B cell (primary cell): Measurements from ENCODE around the gene TTC9. TPM values are rescaled to one million over a fixed set of nuclear protein-coding genes. Genes with fewer than 3 reads are reported as not detected.

Experiments used
- ATAC-seq: fragments of 200-7000 bp; cut with Tn5 transposase; one replicate; pipeline ENCODE4 v1.10.0; 2021; ENCODE audit warnings: low read depth, mild to moderate bottlenecking, moderate number of reproducible peaks, moderate library complexity
- CTCF ChIA-PET: fragments of 350-600 bp; sonication (Branson Sonifier 250); formaldehyde crosslinking; loops from one replicate; lab custom pipeline; 2021; ENCODE audit warnings: antibody characterized with exemption, inconsistent platforms; lab: Charles Lee
- POLR2A ChIA-PET: fragments of 350-600 bp; sonication (Branson Sonifier 250); formaldehyde crosslinking; loops from one replicate; lab custom pipeline; 2021; ENCODE audit warnings: antibody characterized with exemption; lab: Charles Lee
- DNase-seq: peaks from one replicate; pipeline ENCODE4 v3.0.0; 2013
- H2AFZ ChIP-seq: 2 replicates; pipeline ENCODE4 v1.6.1; 2012; ENCODE audit warnings: mild to moderate bottlenecking, low read depth, low read length; ENCODE audit not compliant: insufficient read depth, poor library complexity, severe bottlenecking
- H3K27ac ChIP-seq, 2 donors: 1 replicate in 1 of 2; 2 replicates in 1 of 2; pipeline ENCODE4 v1.5.1; 2012 to 2013; ENCODE audit warnings: low read length in 2 of 2, mild to moderate bottlenecking in 2 of 2, moderate library complexity in 1 of 2
- H3K27me3 ChIP-seq, 4 experiments: fragments of 200-600 bp in 1 of 4; sonication (generic) in 1 of 4; replicated peaks in 1 of 4; 1 replicate in 2 of 4; 2 replicates in 2 of 4; pipeline versions ENCODE4 v1.6.1 to v1.7.0; 2013 to 2016; ENCODE audit warnings: low read length in 3 of 4, mild to moderate bottlenecking in 2 of 4, mixed read lengths in 1 of 4, moderate library complexity in 1 of 4; ENCODE audit not compliant: insufficient read depth in 4 of 4, control insufficient read depth in 3 of 4; ENCODE audit errors: control extremely low read depth in 1 of 4
- H3K36me3 ChIP-seq, 2 experiments: replicated peaks in 1 of 2; 1 replicate in 1 of 2; 2 replicates in 1 of 2; pipeline versions ENCODE4 v1.6.1 to v1.7.1; 2013; ENCODE audit warnings: low read length in 1 of 2; ENCODE audit not compliant: insufficient read depth in 2 of 2, control insufficient read depth in 1 of 2; ENCODE audit errors: control extremely low read depth in 1 of 2, extremely low read depth in 1 of 2
- H3K4me1 ChIP-seq, 2 donors: fragments of 200-600 bp in 1 of 2; sonication (generic) in 1 of 2; 1 replicate in 1 of 2; 2 replicates in 1 of 2; pipeline versions ENCODE4 v1.5.1 to v1.6.1; 2013 to 2017; ENCODE audit warnings: low read length in 2 of 2; ENCODE audit not compliant: control insufficient read depth in 2 of 2, insufficient read depth in 2 of 2
- H3K4me2 ChIP-seq: replicated peaks from 2 replicates; pipeline ENCODE3; 2012; ENCODE audit warnings: mild to moderate bottlenecking, low read depth, low read length; ENCODE audit not compliant: poor library complexity, severe bottlenecking
- H3K4me3 ChIP-seq, 5 experiments: fragments of 200-600 bp in 1 of 5; sonication (generic) in 1 of 5; 1 replicate in 3 of 5; 2 replicates in 2 of 5; pipeline versions ENCODE4 v1.5.1 to v1.7.0; 2011 to 2016; ENCODE audit warnings: low read length in 4 of 5, mild to moderate bottlenecking in 4 of 5, low read depth in 2 of 5, control low read depth in 1 of 5, moderate library complexity in 1 of 5; ENCODE audit not compliant: insufficient read depth in 1 of 5; ENCODE audit errors: control extremely low read depth in 1 of 5, extremely low read depth in 1 of 5
- H3K79me2 ChIP-seq: fragments of 200-600 bp; sonication (generic); one replicate; pipeline ENCODE4 v1.6.0; 2016; ENCODE audit warnings: low read length; ENCODE audit not compliant: control insufficient read depth, insufficient read depth
- H3K9ac ChIP-seq: fragments of 200-600 bp; sonication (generic); 2 replicates; pipeline ENCODE4 v1.6.1; 2017; ENCODE audit warnings: mild to moderate bottlenecking, low read length, moderate library complexity
- H3K9me3 ChIP-seq, 3 donors: one replicate each; pipeline versions ENCODE4 v1.6.1 to v1.7.1; 2013; ENCODE audit warnings: low read length in 2 of 3; ENCODE audit not compliant: control insufficient read depth in 2 of 3, insufficient read depth in 1 of 3; ENCODE audit errors: control extremely low read depth in 1 of 3
- H4K20me1 ChIP-seq: 2 replicates; pipeline ENCODE4 v1.6.0; 2012; ENCODE audit warnings: mild to moderate bottlenecking, low read length; ENCODE audit not compliant: insufficient read depth, control insufficient read depth, poor library complexity, severe bottlenecking
- H3K27ac Mint-ChIP-seq: one replicate; pipeline ENCODE4 v1.8.0; 2021; ENCODE audit warnings: mixed read lengths
- H3K27me3 Mint-ChIP-seq: one replicate; pipeline ENCODE4 v1.8.0; 2021; ENCODE audit warnings: mixed read lengths
- H3K4me1 Mint-ChIP-seq: one replicate; pipeline ENCODE4 v1.8.0; 2021; ENCODE audit warnings: mixed read lengths
- H3K4me3 Mint-ChIP-seq: one replicate; pipeline ENCODE4 v1.8.0; 2021; ENCODE audit warnings: mixed read lengths
- H3K9me3 Mint-ChIP-seq: one replicate; pipeline ENCODE4 v1.8.0; 2022; ENCODE audit warnings: mixed read lengths; ENCODE audit not compliant: insufficient read depth
- CTCF ChIP-seq: fragments of 200-600 bp; IDR thresholded peaks from one replicate; pipeline ENCODE4 v1.8.0; 2022; ENCODE audit warnings: antibody characterized with exemption, mild to moderate bottlenecking
- EZH2 ChIP-seq: IDR thresholded peaks from 2 replicates; pipeline ENCODE4 v1.6.1; 2012; ENCODE audit warnings: borderline replicate concordance, low read depth, mild to moderate bottlenecking, moderate library complexity, low read length; ENCODE audit not compliant: insufficient read depth, poor library complexity, severe bottlenecking
- WGBS: methylation state at CpG from one replicate; pipeline ENCODE4 v1.1.5; 2013; ENCODE audit warnings: missing lambda C conversion rate; ENCODE audit not compliant: insufficient coverage; 5-methylcytosine and 5-hydroxymethylcytosine counted together
- intact Hi-C: fragments of 100-400 bp; cut with micrococcal nuclease; formaldehyde crosslinking; loops from one replicate; pipeline ENCODE4 v1.10.0; 2022
- polyA minus RNA-seq: library from RNA; depleted of rRNA, polyadenylated mRNA; stranded (reverse); fragments of >200 nt; gene quantifications from 2 replicates; pipeline ENCODE4 v1.2.3, GENCODE V29; 2012
- polyA plus RNA-seq: library from polyadenylated mRNA; depleted of rRNA; stranded (reverse); fragments of >200 nt; gene quantifications from 2 replicates; pipeline ENCODE4 v1.2.3, GENCODE V29; 2012
- total RNA-seq, 2 donors: library from RNA; stranded (reverse); fragments of 120-200 nt in 1 of 2; gene quantifications; 1 replicate in 1 of 2; 2 replicates in 1 of 2; pipeline versions ENCODE4 v1.2.3 to v1.2.4, GENCODE V29; 2013 to 2022

Gene TTC9
- total RNA-seq (14.0 and 16.3 TPM in 2 replicates), polyA plus RNA-seq (11.5 and 15.3 TPM in 2 replicates), polyA minus RNA-seq (19.0 and 21.5 TPM in 2 replicates)
- total RNA-seq (2013) = 25.5 TPM

DNA sequence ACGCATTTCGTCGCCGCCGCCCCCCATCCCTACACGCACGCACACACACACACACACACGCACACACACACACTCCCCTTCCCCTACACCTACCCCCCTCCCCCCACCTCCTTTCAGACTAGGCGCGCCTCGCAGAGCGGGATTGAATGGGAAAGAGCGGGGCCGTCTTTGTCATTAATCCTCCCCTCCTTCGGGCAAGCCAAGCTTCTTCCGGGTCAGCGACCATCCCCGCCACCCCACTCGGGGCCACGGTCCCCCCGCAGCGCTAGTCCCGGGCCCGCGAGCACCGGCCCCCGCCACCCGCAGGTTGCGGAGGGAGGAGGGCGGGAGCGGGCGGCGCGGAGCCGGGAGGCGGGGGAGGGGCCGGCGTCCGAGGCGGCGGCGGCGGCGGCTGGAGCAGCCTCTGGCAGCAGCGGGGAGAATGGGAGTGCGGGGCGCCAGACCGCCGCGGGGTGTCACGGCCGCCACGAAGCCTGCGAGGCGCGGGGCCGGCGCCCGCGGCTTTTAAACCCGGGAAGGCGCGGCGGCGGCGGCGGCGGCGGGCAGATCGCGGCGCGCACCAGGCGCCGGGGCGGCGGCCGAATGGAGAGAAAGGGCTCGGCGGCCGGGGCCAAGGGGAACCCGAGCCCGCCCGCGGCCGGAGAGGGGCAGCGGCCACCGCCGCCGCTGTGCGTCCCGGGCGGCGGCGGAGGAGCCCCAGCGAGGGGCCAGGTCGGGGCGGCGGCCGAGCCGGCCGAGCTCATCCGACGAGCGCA is at the start of gene TTC9:
TTC9 (plus strand) TSS at position 369 of the 755 bp plus-strand sequence; CDS start at position 583, 214 bp downstream.
- Mint-ChIP-seq H3K9me3 (no peaks in the 10 kb centered on the region), H3K27me3 (no peaks in the 10 kb centered on the region), H3K4me3 (peak within 1 kb of the TSS; percentile 100), H3K4me1 (peaks cover 71% of the 10 kb centered on the region), H3K27ac (peak within 1 kb of the TSS; percentile 99)
- Histone ChIP-seq H3K9ac (peak within 1 kb of the TSS; percentile 90), H3K4me2 (peak within 1 kb of the TSS; percentile 93), H3K4me1 (peaks cover 55 to 59% of the 10 kb centered on the region in 2 donors), H3K9me3 (peaks cover 0 to 1% (median 0%) of the 10 kb centered on the region in 3 donors), H3K4me3 (peak within 1 kb of the TSS; percentile 82 to 89 (median 85)), H3K79me2 (peaks cover 81% of the 10 kb centered on the region), H3K27me3 (no peaks in the 10 kb centered on the region), H2AFZ (peak within 1 kb of the TSS; percentile 74), H4K20me1 (peaks cover 17% of the 10 kb centered on the region), H3K27ac (peak within 1 kb of the TSS; percentile 63 to 88), H3K36me3 (peaks cover 0 to 4% of the 10 kb centered on the region in 2 experiments)
- ChIA-PET POLR2A (interaction anchor here (0.6 to 2.8 kb wide), 20 partner anchors 8 to 1488 kb away, joined by 3 to 48 read pairs (median 4); partner anchors contain the start of genes COX16, MAP3K9 and MED6), CTCF (interaction anchor here (0.6 to 4.2 kb wide), 11 partner anchors 16 to 313 kb away, joined by 3 to 64 read pairs (median 4); no protein-coding TSS in a partner anchor)
- ATAC-seq = peak; percentile 19
- intact Hi-C loops = loop anchor here (1.0 to 5.0 kb wide), 7 partner anchors 14 to 176 kb away; partner anchors contain the start of gene MED6
- under 1% methylated on average over 81 of the region's 105 CpGs for WGBS
- TF ChIP-seq EZH2 (no peak), CTCF (no peak)
- DNase-seq = peak; percentile 56

GRCh38 chr14:70594461-70594860 is 47.3 kb upstream of the TTC9 start:
- peaks cover 9% of the 10 kb centered on the region for H3K4me1 Mint-ChIP-seq
- Histone ChIP-seq H3K27ac (no peak overlapping the region), H3K4me1 (peaks cover 6 to 7% of the 10 kb centered on the region in 2 donors), H3K36me3 (peaks cover 4 to 74% of the 10 kb centered on the region in 2 experiments), H2AFZ (no peak overlapping the region), H3K79me2 (peaks cover 63% of the 10 kb centered on the region), H4K20me1 (peaks cover 64% of the 10 kb centered on the region), H3K4me3 (no peak overlapping the region), H3K27me3 (no peaks in the 10 kb centered on the region), H3K4me2 (no peak overlapping the region), H3K9ac (no peak overlapping the region), H3K9me3 (no peaks in the 10 kb centered on the region)
- H3K9me3 Mint-ChIP-seq = no peaks in the 10 kb centered on the region
- H3K27me3 Mint-ChIP-seq = no peaks in the 10 kb centered on the region
- ATAC-seq = no peak
- CTCF ChIA-PET = interaction anchor here (1.7 kb wide), 1 partner anchor 223 kb away, joined by 8 read pairs; no protein-coding TSS in a partner anchor
- intact Hi-C loops = no loop called here
- 98% methylated on average over 9 of the region's 9 CpGs for WGBS
- no peak for TF ChIP-seq CTCF
- no peak for TF ChIP-seq EZH2
- POLR2A ChIA-PET = no interaction called here
- DNase-seq = no peak
- H3K4me3 Mint-ChIP-seq = no peak overlapping the region
- no peak overlapping the region for H3K27ac Mint-ChIP-seq
